H1 (cell line): ENCODE data around the gene CALD1. TPM values are rescaled to one million over a fixed set of nuclear protein-coding genes. Genes with fewer than 3 reads are reported as not detected.

Experiments used
- CREB1 ChIP-seq: IDR thresholded peaks from 2 replicates; pipeline ENCODE4 v1.6.1; 2012; ENCODE audit warnings: inconsistent platforms
- EP300 ChIP-seq, 2 experiments: IDR thresholded peaks; 1 replicate in 1 of 2; 2 replicates in 1 of 2; pipeline ENCODE4 v1.6.1; 2011 to 2012; ENCODE audit warnings: low read depth in 2 of 2, low read length in 2 of 2, mild to moderate bottlenecking in 2 of 2, borderline replicate concordance in 1 of 2, inconsistent platforms in 1 of 2, moderate library complexity in 1 of 2
- JUN ChIP-seq: IDR thresholded peaks from 2 replicates; pipeline ENCODE4 v1.6.1; 2011; ENCODE audit warnings: low read depth, mild to moderate bottlenecking, improper control_type of control experiment, low read length
- TCF12 ChIP-seq: IDR thresholded peaks from 2 replicates; pipeline ENCODE4 v1.6.1; 2011; ENCODE audit warnings: low read depth, mild to moderate bottlenecking, low read length
- polyA plus RNA-seq, 7 experiments: library from polyadenylated mRNA; depleted of rRNA in 3 of 7; stranded (reverse) in 5 of 7; unstranded in 2 of 7; fragments of >200 nt in 5 of 7; fragments of 200-250 nt in 2 of 7; gene quantifications; 1 replicate in 5 of 7; 2 replicates in 1 of 7; 4 replicates in 1 of 7; pipeline versions ENCODE4 v1.2.1 to v1.2.3, GENCODE V29; 2011 to 2013; ENCODE audit warnings: missing spikeins in 2 of 7, mixed read lengths in 2 of 7
- total RNA-seq: library from RNA; stranded (reverse); fragmentation: NEBNext Ultra II Directional; extraction: Animal tissue kit (Norgen Biotek cat#: 25700); gene quantifications from 2 replicates; pipeline ENCODE4 v1.2.1, GENCODE V29; 2021

CALD1 gene
- total and polyA plus RNA-seq, 2 of the 8 experiments (the other 6 are each of a cell fraction or from before 2014, with no cell fraction given): 34.3 to 177 TPM

- TF ChIP-seq JUN (no peak), CREB1 (no peak), TCF12 (no peak), EP300 (IDR thresholded peaks at IDR 0.05; ENCODE audit: borderline replicate concordance in 1 of 2, low read depth in 2 of 2, low read length in 2 of 2) (no peak)
These were observed 136.9 kb downstream of the CALD1 start (continued) for GRCh38 chr7:134916171-134916883.
